IMR-90 (cell line): ENCODE data around the gene ZBTB48. TPM values are rescaled to one million over a fixed set of nuclear protein-coding genes. Genes with fewer than 3 reads are reported as not detected.
A peak's percentile ranks its signal among the peaks of the same experiment; 100 is the strongest.

Experiments used
- ATAC-seq: fragments of 200-7000 bp; cut with Tn5 transposase; 2 replicates; pipeline ENCODE4 v1.9.1; 2020; ENCODE audit warnings: low read depth, mild to moderate bottlenecking, moderate library complexity
- BruUV-seq: library from RNA; stranded (reverse); fragments of 400-500 nt; replicated peaks from 2 replicates; lab custom pipeline; 2021; lab: Mats Ljungman, UMichigan
- CTCF ChIA-PET: fragments of 300-600 bp; formaldehyde crosslinking; extraction: SDS; loops from one replicate; lab custom pipeline; 2021; ENCODE audit warnings: antibody characterized with exemption; lab: Yijun Ruan, JAX
- POLR2A ChIA-PET: fragments of 300-600 bp; sonication (Branson Sonifier 250); formaldehyde crosslinking; loops from one replicate; lab custom pipeline; 2022; ENCODE audit warnings: antibody characterized with exemption; ENCODE audit not compliant: unreplicated experiment; lab: Charles Lee
- DNase-seq: peaks from one replicate; pipeline ENCODE4 v3.0.0; 2013
- H2AFZ ChIP-seq: replicated peaks from 2 replicates; pipeline ENCODE3; 2013; ENCODE audit warnings: low read length, mild to moderate bottlenecking; ENCODE audit not compliant: poor library complexity
- H2AK5ac ChIP-seq: 2 replicates; pipeline ENCODE4 v1.6.1; 2013; ENCODE audit warnings: low read depth, low read length, inconsistent platforms
- H2AK9ac ChIP-seq: replicated peaks from 2 replicates; pipeline ENCODE3; 2013; ENCODE audit warnings: mild to moderate bottlenecking, low read depth, low read length, moderate library complexity; ENCODE audit not compliant: poor library complexity
- H2BK120ac ChIP-seq: 2 replicates; pipeline ENCODE4 v1.6.1; 2013; ENCODE audit warnings: low read depth, low read length, inconsistent platforms
- H2BK15ac ChIP-seq: 3 replicates; pipeline ENCODE4 v1.6.1; 2013; ENCODE audit warnings: low read depth, low read length, inconsistent platforms
- H2BK20ac ChIP-seq: 2 replicates; pipeline ENCODE4 v1.6.1; 2013; ENCODE audit warnings: low read depth, mild to moderate bottlenecking, inconsistent platforms, low read length, moderate library complexity
- H2BK5ac ChIP-seq: 2 replicates; pipeline ENCODE4 v1.6.1; 2013; ENCODE audit warnings: mild to moderate bottlenecking, low read depth, low read length, inconsistent platforms; ENCODE audit not compliant: poor library complexity, severe bottlenecking
- H3K14ac ChIP-seq: replicated peaks from 2 replicates; pipeline ENCODE4 v1.6.1; 2013; ENCODE audit warnings: low read depth, low read length, inconsistent platforms
- H3K18ac ChIP-seq: 2 replicates; pipeline ENCODE4 v1.6.1; 2013; ENCODE audit warnings: low read depth, low read length, control low read depth
- H3K23ac ChIP-seq: 2 replicates; pipeline ENCODE4 v1.6.1; 2013; ENCODE audit warnings: low read depth, low read length, inconsistent platforms
- H3K27ac ChIP-seq: 2 replicates; pipeline ENCODE4 v1.5.1; 2013; ENCODE audit warnings: mild to moderate bottlenecking, control low read depth, low read length; ENCODE audit not compliant: insufficient read depth
- H3K27me3 ChIP-seq: 2 replicates; pipeline ENCODE4 v1.6.1; 2013; ENCODE audit warnings: low read length; ENCODE audit not compliant: control insufficient read depth, insufficient read depth
- H3K36me3 ChIP-seq: 2 replicates; pipeline ENCODE4 v1.6.1; 2013; ENCODE audit warnings: low read length, mixed read lengths; ENCODE audit not compliant: control insufficient read depth, insufficient read depth
- H3K4ac ChIP-seq: 2 replicates; pipeline ENCODE4 v1.6.1; 2013; ENCODE audit warnings: low read depth, low read length, inconsistent platforms
- H3K4me1 ChIP-seq: 2 replicates; pipeline ENCODE4 v1.6.1; 2013; ENCODE audit warnings: low read length, mixed read lengths; ENCODE audit not compliant: control insufficient read depth, insufficient read depth
- H3K4me2 ChIP-seq: 2 replicates; pipeline ENCODE4 v1.6.1; 2013; ENCODE audit warnings: low read depth, mild to moderate bottlenecking, control low read depth, low read length, moderate library complexity
- H3K4me3 ChIP-seq: 2 replicates; pipeline ENCODE4 v1.5.1; 2013; ENCODE audit warnings: low read depth, mild to moderate bottlenecking, control low read depth, low read length, moderate library complexity; ENCODE audit not compliant: insufficient read depth
- H3K56ac ChIP-seq: 2 replicates; pipeline ENCODE4 v1.6.1; 2013; ENCODE audit warnings: low read length, inconsistent platforms; ENCODE audit not compliant: insufficient read depth; ENCODE audit errors: extremely low read depth
- H3K79me1 ChIP-seq, 2 experiments: 2 replicates each; pipeline ENCODE4 v1.6.1; 2013; ENCODE audit warnings: low read length in 2 of 2, inconsistent platforms in 1 of 2, low read depth in 1 of 2
- H3K9ac ChIP-seq: 2 replicates; pipeline ENCODE4 v1.6.1; 2013; ENCODE audit warnings: low read depth, low read length, control low read depth
- H3K9me1 ChIP-seq: 2 replicates; pipeline ENCODE4 v1.6.1; 2013; ENCODE audit warnings: low read length, inconsistent platforms; ENCODE audit not compliant: insufficient read depth
- H3K9me3 ChIP-seq: 2 replicates; pipeline ENCODE4 v1.6.1; 2013; ENCODE audit warnings: low read length; ENCODE audit not compliant: control insufficient read depth, insufficient read depth
- H4K20me1 ChIP-seq: 2 replicates; pipeline ENCODE4 v1.6.1; 2013; ENCODE audit warnings: low read length, inconsistent platforms; ENCODE audit not compliant: insufficient read depth
- H4K5ac ChIP-seq: 2 replicates; pipeline ENCODE4 v1.6.1; 2013; ENCODE audit warnings: mild to moderate bottlenecking, low read depth, low read length, control low read depth
- H4K8ac ChIP-seq, 2 experiments: 2 replicates each; pipeline ENCODE4 v1.6.1; 2013; ENCODE audit warnings: low read depth in 2 of 2, low read length in 2 of 2, control low read depth in 1 of 2, inconsistent platforms in 1 of 2
- H4K91ac ChIP-seq: 2 replicates; pipeline ENCODE4 v1.6.1; 2013; ENCODE audit warnings: low read depth, low read length, inconsistent platforms; ENCODE audit not compliant: insufficient read depth
- CEBPB ChIP-seq: IDR thresholded peaks from 2 replicates; pipeline ENCODE4 v1.6.1; 2012; ENCODE audit warnings: low read depth, low read length, improper control_type of control experiment
- MAFK ChIP-seq: IDR thresholded peaks from 2 replicates; pipeline ENCODE4 v1.6.1; 2012; ENCODE audit warnings: low read depth, low read length, improper control_type of control experiment
- MXI1 ChIP-seq: IDR thresholded peaks from 2 replicates; pipeline ENCODE4 v1.6.1; 2012; ENCODE audit warnings: low read depth, mild to moderate bottlenecking, low read length, moderate library complexity, borderline replicate concordance
- NFE2L2 ChIP-seq: fragments of 150-350 bp; IDR thresholded peaks from 2 replicates; pipeline ENCODE4 v1.6.1; 2016; ENCODE audit warnings: low read depth, mild to moderate bottlenecking, low read length
- POLR2A ChIP-seq: IDR thresholded peaks from 2 replicates; pipeline ENCODE4 v1.6.1; 2012; ENCODE audit warnings: mild to moderate bottlenecking, low read depth, low read length
- RAD21 ChIP-seq: IDR thresholded peaks from 2 replicates; pipeline ENCODE4 v1.6.1; 2012; ENCODE audit warnings: low read length, improper control_type of control experiment
- RFX5 ChIP-seq: IDR thresholded peaks from 2 replicates; pipeline ENCODE4 v1.8.0; 2012; ENCODE audit warnings: low read depth, mild to moderate bottlenecking, low read length, moderate library complexity
- WGBS, 2 experiments: methylation state at CpG; one replicate each; pipeline versions ENCODE4 v1.1.5 to v1.1.7; 2013; ENCODE audit warnings: missing lambda C conversion rate in 2 of 2; ENCODE audit not compliant: insufficient read length in 1 of 2; ENCODE audit errors: extremely low coverage in 2 of 2; 5-methylcytosine and 5-hydroxymethylcytosine counted together
- dilution Hi-C: fragments of 300-500 bp; cut with HindIII; formaldehyde crosslinking; loops from one replicate; pipeline ENCODE4 v1.14.3; 2018; ENCODE audit warnings: low sequenced_read_pairs; ENCODE audit not compliant: unreplicated experiment
- in situ Hi-C: fragments of 300-500 bp; cut with MboI; formaldehyde crosslinking; loops from 3 replicates; pipeline ENCODE4 v1.14.3; 2019; ENCODE audit warnings: low sequenced_read_pairs, inconsistent platforms, mixed read lengths
- intact Hi-C: fragments of 100-400 bp; cut with micrococcal nuclease; formaldehyde crosslinking; loops from 2 replicates; pipeline ENCODE4 v1.10.0; 2022
- microRNA-seq, 2 experiments: library from miRNA; stranded (forward) in 1 of 2; unstranded in 1 of 2; fragments of 10-50 nt in 1 of 2; fragments of <30 nt in 1 of 2; gene quantifications in 1 of 2; microRNA quantifications in 1 of 2; one replicate each; pipeline versions ENCODE3 to v1.1.0; 2013 to 2020; ENCODE audit not compliant: insufficient read depth in 1 of 2, insufficient read length in 1 of 2, unreplicated experiment in 1 of 2
- polyA plus RNA-seq, 3 experiments: library from polyadenylated mRNA; depleted of rRNA; stranded (reverse); fragments of >200 nt; gene quantifications; 2 replicates each; pipeline ENCODE4 v1.2.3, GENCODE V29; 2012; ENCODE audit warnings: low replicate concordance in 1 of 3
- small RNA-seq, 5 experiments: library from RNA; depleted of rRNA; stranded (forward); fragments of <200 nt; gene quantifications; one replicate each; pipeline ENCODE3, GENCODE V24; 2012
- total RNA-seq: library from RNA; depleted of rRNA; stranded (reverse); fragments of >200 nt; gene quantifications from 2 replicates; pipeline ENCODE4 v1.2.3, GENCODE V29; 2012; rRNA removed

Gene ZBTB48
- total and polyA plus RNA-seq, 2 of the 4 experiments (the other 2 are of a cell fraction): 9.3 to 17.5 TPM

GRCh38 chr1:6638226-6638625, 58.4 kb downstream of the ZBTB48 start:
- dilution Hi-C loops (no loop called here), intact Hi-C loops (loop anchor here (5.0 kb wide), 1 partner anchor 1009 kb away; no protein-coding TSS in a partner anchor), in situ Hi-C loops (no loop called here)
- no peak overlapping the region for H4K5ac ChIP-seq
- peaks cover 2% of the 10 kb centered on the region; the same call in 1 of the 2 replicates for H3K9me1 ChIP-seq
- H2BK20ac ChIP-seq: no peak overlapping the region
- H3K4ac ChIP-seq: no peak overlapping the region
- no peak overlapping the region; a peak in 1 of 4 replicates for H4K8ac ChIP-seq
- H3K27me3 ChIP-seq: no peaks in the 10 kb centered on the region
- H4K91ac ChIP-seq: no peak overlapping the region
- no peak overlapping the region for H3K9ac ChIP-seq
- H2BK120ac ChIP-seq: no peak overlapping the region
- no peak overlapping the region for H3K23ac ChIP-seq
- H3K56ac ChIP-seq: no peak overlapping the region
- no peak overlapping the region for H3K18ac ChIP-seq
- H2BK5ac ChIP-seq: no peak overlapping the region
- no peak overlapping the region for H3K27ac ChIP-seq
- peaks cover 0 to 8% of the 10 kb centered on the region in 2 experiments; a peak in 1 of 4 replicates for H3K79me1 ChIP-seq
- H2BK15ac ChIP-seq: no peak overlapping the region
- peaks cover 63% of the 10 kb centered on the region for H3K36me3 ChIP-seq
- peak overlapping the region; percentile 70 for H2AFZ ChIP-seq
- ChIA-PET CTCF (no interaction called here), POLR2A (no interaction called here)
- no peaks in the 10 kb centered on the region for H3K9me3 ChIP-seq
- H4K20me1 ChIP-seq: peaks cover 11% of the 10 kb centered on the region; the same call in 1 of the 2 replicates
- H3K14ac ChIP-seq: no peak overlapping the region
- H3K4me1 ChIP-seq: peaks cover 2% of the 10 kb centered on the region; the same call in 1 of the 2 replicates
- no peak overlapping the region for H3K4me2 ChIP-seq
- ATAC-seq (peak; percentile 46), DNase-seq (peak; percentile 80)
- no TSS peak for BruUV-seq
- TF ChIP-seq MXI1: no peak
- TF ChIP-seq POLR2A: no peak
- no peak for TF ChIP-seq NFE2L2
- no peak for TF ChIP-seq CEBPB
- TF ChIP-seq RAD21: no peak
- TF ChIP-seq MAFK: no peak
- no peak for TF ChIP-seq RFX5
- no peak overlapping the region for H3K4me3 ChIP-seq
- no peak overlapping the region for H2AK5ac ChIP-seq
- WGBS, 2 experiments: 80% methylated on average over 1 of the region's 18 CpGs; no CpG with 5 or more reads in 1 of the 2 experiments
- H2AK9ac ChIP-seq: peak overlapping the region; percentile 81

Small RNA genes lying within 50 kb of the gene (microRNA-seq; reads per million reads assigned to microRNA genes)
- not detected for gene RNU6-731P (ENCODE audit: insufficient read depth, insufficient read length)

Small RNA genes lying within 50 kb of the gene (small RNA-seq; reads per million reads assigned to genes)
- 0 reads per million in 5 experiments for gene RNU6-731P

Other genes starting within 250 kb of the ZBTB48 start
- 48.9 and 51.6 TPM in 2 replicates for gene ACOT7, start 186.2 kb upstream of the ZBTB48 start, total RNA-seq
- gene ACOT7, start 186.2 kb upstream of the ZBTB48 start, polyA plus RNA-seq (2012; rRNA removed): 242 and 271 TPM in 2 replicates
- not detected in 2 replicates for gene HES2, start 160.1 kb upstream of the ZBTB48 start, total RNA-seq
- not detected in 2 replicates for gene HES2, start 160.1 kb upstream of the ZBTB48 start, polyA plus RNA-seq (2012; rRNA removed)
- gene ESPN, start 155.2 kb upstream of the ZBTB48 start, total RNA-seq: under 0.01 TPM in 1 of 2 replicates, not detected in the other
- gene ESPN, start 155.2 kb upstream of the ZBTB48 start, polyA plus RNA-seq (2012; rRNA removed): 0.02 and 0.03 TPM in 2 replicates
- gene TNFRSF25, start 113.8 kb upstream of the ZBTB48 start, total RNA-seq: 0.83 and 1.3 TPM in 2 replicates
- gene TNFRSF25, start 113.8 kb upstream of the ZBTB48 start, polyA plus RNA-seq (2012; rRNA removed): 11.2 and 14.5 TPM in 2 replicates
- gene PLEKHG5, start 88.3 kb upstream of the ZBTB48 start, total RNA-seq: 4.8 and 5.0 TPM in 2 replicates
- 11.6 and 13.7 TPM in 2 replicates for gene PLEKHG5, start 88.3 kb upstream of the ZBTB48 start, polyA plus RNA-seq (2012; rRNA removed)
- gene NOL9, start 25.5 kb upstream of the ZBTB48 start, total RNA-seq: 19.2 and 21.4 TPM in 2 replicates
- 12.4 and 13.0 TPM in 2 replicates for gene NOL9, start 25.5 kb upstream of the ZBTB48 start, polyA plus RNA-seq (2012; rRNA removed)
- gene TAS1R1, start 24.7 kb upstream of the ZBTB48 start, total RNA-seq: not detected in 2 replicates
- gene TAS1R1, start 24.7 kb upstream of the ZBTB48 start, polyA plus RNA-seq (2012; rRNA removed): 0.05 and 0.10 TPM in 2 replicates
- gene KLHL21, start 22.9 kb downstream of the ZBTB48 start, total RNA-seq: 12.0 and 14.2 TPM in 2 replicates
- 36.7 and 37.4 TPM in 2 replicates for gene KLHL21, start 22.9 kb downstream of the ZBTB48 start, polyA plus RNA-seq (2012; rRNA removed)
- gene PHF13, start 33.7 kb downstream of the ZBTB48 start, total RNA-seq: 7.3 and 9.4 TPM in 2 replicates
- gene PHF13, start 33.7 kb downstream of the ZBTB48 start, polyA plus RNA-seq (2012; rRNA removed): 7.6 and 9.8 TPM in 2 replicates
- gene THAP3, start 44.9 kb downstream of the ZBTB48 start, total RNA-seq: 13.9 and 14.2 TPM in 2 replicates
- 14.9 and 16.0 TPM in 2 replicates for gene THAP3, start 44.9 kb downstream of the ZBTB48 start, polyA plus RNA-seq (2012; rRNA removed)
- 38.7 and 41.7 TPM in 2 replicates for gene DNAJC11, start 121.8 kb downstream of the ZBTB48 start, total RNA-seq
- gene DNAJC11, start 121.8 kb downstream of the ZBTB48 start, polyA plus RNA-seq (2012; rRNA removed): 47.8 and 48.5 TPM in 2 replicates
- 35.5 and 65.3 TPM in 2 replicates for gene CAMTA1, start 205.5 kb downstream of the ZBTB48 start, total RNA-seq
- gene CAMTA1, start 205.5 kb downstream of the ZBTB48 start, polyA plus RNA-seq (2012; rRNA removed): 52.0 and 74.3 TPM in 2 replicates